HepG2 (cell line): Measurements from ENCODE around the gene NUPR2. TPM values are rescaled to one million over a fixed set of nuclear protein-coding genes. Genes with fewer than 3 reads are reported as not detected.
A peak's percentile ranks its signal among the peaks of the same experiment; 100 is the strongest.

Experiments
- ATF7 ChIP-seq, 2 experiments: fragments of 450-650 bp in 1 of 2; sonication (generic) in 1 of 2; formaldehyde crosslinking in 1 of 2; IDR thresholded peaks; 2 replicates each; pipeline versions ENCODE4 v1.4.0 to v1.6.1; 2016 to 2020; ENCODE audit warnings: antibody characterized with exemption in 1 of 2, mild to moderate bottlenecking in 1 of 2, missing genetic modification reagents in 1 of 2
- ATM ChIP-seq: fragments of 450-650 bp; IDR thresholded peaks from 2 replicates; pipeline ENCODE4 v1.7.1; 2017; ENCODE audit warnings: mild to moderate bottlenecking, borderline replicate concordance
- CHD4 ChIP-seq: fragments of 200-600 bp; sonication (generic); IDR thresholded peaks from 2 replicates; pipeline ENCODE4 v1.7.0; 2017; ENCODE audit warnings: mild to moderate bottlenecking, low read length, borderline replicate concordance
- GMEB1 ChIP-seq: sonication (generic); formaldehyde crosslinking; IDR thresholded peaks from 2 replicates; pipeline ENCODE4 v1.5.1; 2020; ENCODE audit warnings: missing genetic modification reagents, mild to moderate bottlenecking, borderline replicate concordance
- HES4 ChIP-seq: sonication (generic); formaldehyde crosslinking; IDR thresholded peaks from 2 replicates; pipeline ENCODE4 v1.9.0; 2021; ENCODE audit warnings: mild to moderate bottlenecking, missing genetic modification reagents, borderline replicate concordance
- NR2F2 ChIP-seq: IDR thresholded peaks from 2 replicates; pipeline ENCODE4 v1.6.1; 2012; ENCODE audit warnings: low read depth, inconsistent platforms, borderline replicate concordance
- NR3C1 ChIP-seq: sonication (generic); formaldehyde crosslinking; IDR thresholded peaks from 2 replicates; pipeline ENCODE4 v1.4.0; 2020; ENCODE audit warnings: missing genetic modification reagents
- SOX5 ChIP-seq: IDR thresholded peaks from 2 replicates; pipeline ENCODE4 v1.6.1; 2016; ENCODE audit warnings: borderline replicate concordance
- SP5 ChIP-seq: IDR thresholded peaks from 2 replicates; pipeline ENCODE4 v1.6.1; 2016; ENCODE audit warnings: low read depth, borderline replicate concordance
- YEATS2 ChIP-seq: sonication (generic); formaldehyde crosslinking; IDR thresholded peaks from 2 replicates; pipeline ENCODE4 v1.4.0; 2020; ENCODE audit warnings: missing genetic modification reagents, borderline replicate concordance
- ZBTB7A ChIP-seq: sonication (generic); formaldehyde crosslinking; IDR thresholded peaks from 2 replicates; pipeline ENCODE4 v1.8.0; 2022; ENCODE audit warnings: mild to moderate bottlenecking, missing genetic modification reagents
- ZMYM4 ChIP-seq: sonication (generic); formaldehyde crosslinking; IDR thresholded peaks from 2 replicates; pipeline ENCODE4 v1.8.1; 2023; ENCODE audit warnings: mild to moderate bottlenecking, missing genetic modification reagents
- ZNF143 ChIP-seq: sonication (generic); formaldehyde crosslinking; IDR thresholded peaks from 2 replicates; pipeline ENCODE4 v1.4.0; 2020; ENCODE audit warnings: missing genetic modification reagents
- ZNF180 ChIP-seq: sonication (generic); formaldehyde crosslinking; IDR thresholded peaks from 2 replicates; pipeline ENCODE4 v1.4.0; 2020; ENCODE audit warnings: low read depth, missing genetic modification reagents, borderline replicate concordance
- ZNF569 ChIP-seq: sonication (generic); formaldehyde crosslinking; IDR thresholded peaks from 2 replicates; pipeline ENCODE4 v1.5.0; 2020; ENCODE audit warnings: mild to moderate bottlenecking, missing genetic modification reagents, moderate library complexity, borderline replicate concordance
- ZNF816 ChIP-seq: sonication (generic); formaldehyde crosslinking; IDR thresholded peaks from 2 replicates; pipeline ENCODE4 v1.8.0; 2022; ENCODE audit warnings: missing genetic modification reagents, mild to moderate bottlenecking, borderline replicate concordance
- ZNF839 ChIP-seq: sonication (generic); formaldehyde crosslinking; IDR thresholded peaks from 2 replicates; pipeline ENCODE4 v1.4.0; 2020; ENCODE audit warnings: missing genetic modification reagents, mild to moderate bottlenecking, borderline replicate concordance
- polyA plus RNA-seq, 8 experiments: library from polyadenylated mRNA; depleted of rRNA in 3 of 8; stranded (reverse) in 7 of 8; unstranded in 1 of 8; fragments of >200 nt; fragmentation: Illumina TruSeq in 4 of 8; extraction: Trizol in 4 of 8; gene quantifications; 2 replicates each; pipeline versions ENCODE4 v1.2.1 to v1.2.3, GENCODE V29; 2011 to 2016; ENCODE audit warnings: low read depth in 4 of 8, missing spikeins in 1 of 8, mixed read lengths in 1 of 8; ENCODE audit not compliant: insufficient read depth in 1 of 8
- total RNA-seq, 5 experiments: library from RNA; depleted of rRNA; stranded (reverse); fragments of >200 nt; fragmentation: Illumina TruSeq; extraction: Trizol; gene quantifications; 2 replicates each; pipeline ENCODE4 v1.2.3, GENCODE V29; 2016; ENCODE audit warnings: low read depth in 1 of 5
- TF ChIP-seq, protein P1 (sequence below): sonication (generic); formaldehyde crosslinking; IDR thresholded peaks from 2 replicates; pipeline ENCODE4 v1.4.0; 2020; ENCODE audit warnings: missing genetic modification reagents, borderline replicate concordance
- TF ChIP-seq, protein P2 (sequence below): sonication (generic); formaldehyde crosslinking; IDR thresholded peaks from 2 replicates; pipeline ENCODE4 v1.9.0; 2021; ENCODE audit warnings: missing genetic modification reagents, borderline replicate concordance
- TF ChIP-seq, protein P3 (sequence below), 2 experiments: sonication (generic) in 1 of 2; formaldehyde crosslinking in 1 of 2; IDR thresholded peaks; 2 replicates each; pipeline versions ENCODE4 v1.4.0 to v1.6.1; 2018 to 2020; ENCODE audit warnings: missing genetic modification reagents in 2 of 2, borderline replicate concordance in 1 of 2, low read depth in 1 of 2, mild to moderate bottlenecking in 1 of 2, missing biosample characterization in 1 of 2

Gene NUPR2
- total and polyA plus RNA-seq, 2 of the 13 experiments (the other 11 are each of a cell fraction or from before 2014, with no cell fraction given): not detected

DNA sequence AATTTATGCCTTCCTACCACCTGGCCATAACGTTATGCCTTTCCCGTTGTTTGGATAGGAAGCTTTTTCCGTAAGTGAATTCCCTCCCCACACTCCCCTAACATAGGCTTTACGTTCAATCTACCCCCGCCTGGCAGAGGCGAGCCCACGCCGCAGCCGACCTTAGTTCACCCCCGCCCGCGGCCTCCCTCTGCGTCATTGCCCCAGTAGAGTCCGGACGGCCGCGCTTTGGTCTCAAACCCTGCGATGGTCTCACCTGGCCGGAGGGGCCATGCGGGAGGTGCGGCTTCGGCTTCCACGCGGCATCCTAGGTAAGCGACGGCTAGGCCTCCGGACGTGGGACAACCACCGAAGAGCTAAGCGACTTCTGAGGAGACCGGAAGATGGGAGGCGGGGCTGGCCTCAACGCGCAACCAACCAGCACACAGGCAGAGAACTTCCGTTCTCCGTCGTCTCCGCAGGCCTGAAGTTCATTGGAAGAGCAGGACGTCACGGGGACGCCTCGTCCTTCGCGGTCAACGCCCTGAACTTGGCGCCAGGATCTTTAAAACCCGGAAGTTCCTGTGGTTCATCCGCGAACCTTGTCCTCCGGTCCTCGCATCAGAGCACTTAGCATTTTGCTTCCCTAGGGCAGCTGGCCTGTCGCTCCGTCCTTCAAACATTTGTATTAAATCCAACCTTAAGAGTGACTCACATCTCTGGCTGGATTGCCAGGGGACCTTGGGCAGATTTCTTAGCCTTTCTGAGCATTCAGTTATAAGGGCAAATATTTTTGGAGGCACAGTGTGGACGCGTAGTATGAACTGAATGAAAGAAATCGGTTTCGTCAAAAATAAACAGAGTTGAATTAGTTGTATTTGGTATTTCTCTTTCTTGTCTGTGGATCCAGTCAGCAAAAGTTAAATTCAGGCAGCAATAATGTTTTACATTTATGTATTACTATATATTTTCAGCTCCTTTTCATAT is 9.8 kb downstream of the NUPR2 start, which contains the start of gene CHCHD2 (continued):
- TF ChIP-seq ZBTB7A (CRISPR knock-in tag) (no peak), ATF7 (IDR thresholded peaks at IDR 0.05) (no peak), ATF7 (CRISPR knock-in tag; IDR thresholded peaks at IDR 0.05) (no peak), ZMYM4 (CRISPR knock-in tag) (peak; percentile 95), ZNF569 (no peak), ZNF180 (CRISPR knock-in tag) (no peak), CHD4 (no peak), HES4 (CRISPR knock-in tag) (no peak), NR3C1 (CRISPR knock-in tag) (no peak), ZNF839 (CRISPR knock-in tag) (peak; percentile 84; the same call in 1 of the 2 replicates), ZNF143 (peak; percentile 26; the same call in 1 of the 2 replicates), SP5 (CRISPR knock-in tag) (0 out of 2 replicates have a peak, but pooled peaks have one; percentile 16), GMEB1 (CRISPR knock-in tag) (peak; percentile 89), YEATS2 (CRISPR knock-in tag) (peak; percentile 96), ATM (no peak), SOX5 (CRISPR knock-in tag) (0 out of 2 replicates have a peak, but pooled peaks have one; percentile 10), ZNF816 (CRISPR knock-in tag) (peak; percentile 73; the same call in 1 of the 2 replicates), NR2F2 (no peak; the same call in 1 of the 2 replicates)
- TF ChIP-seq, protein P1, sequence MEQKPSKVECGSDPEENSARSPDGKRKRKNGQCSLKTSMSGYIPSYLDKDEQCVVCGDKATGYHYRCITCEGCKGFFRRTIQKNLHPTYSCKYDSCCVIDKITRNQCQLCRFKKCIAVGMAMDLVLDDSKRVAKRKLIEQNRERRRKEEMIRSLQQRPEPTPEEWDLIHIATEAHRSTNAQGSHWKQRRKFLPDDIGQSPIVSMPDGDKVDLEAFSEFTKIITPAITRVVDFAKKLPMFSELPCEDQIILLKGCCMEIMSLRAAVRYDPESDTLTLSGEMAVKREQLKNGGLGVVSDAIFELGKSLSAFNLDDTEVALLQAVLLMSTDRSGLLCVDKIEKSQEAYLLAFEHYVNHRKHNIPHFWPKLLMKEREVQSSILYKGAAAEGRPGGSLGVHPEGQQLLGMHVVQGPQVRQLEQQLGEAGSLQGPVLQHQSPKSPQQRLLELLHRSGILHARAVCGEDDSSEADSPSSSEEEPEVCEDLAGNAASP (CRISPR knock-in tag): peak; percentile 50; the same call in 1 of the 2 replicates
- TF ChIP-seq, protein P2, sequence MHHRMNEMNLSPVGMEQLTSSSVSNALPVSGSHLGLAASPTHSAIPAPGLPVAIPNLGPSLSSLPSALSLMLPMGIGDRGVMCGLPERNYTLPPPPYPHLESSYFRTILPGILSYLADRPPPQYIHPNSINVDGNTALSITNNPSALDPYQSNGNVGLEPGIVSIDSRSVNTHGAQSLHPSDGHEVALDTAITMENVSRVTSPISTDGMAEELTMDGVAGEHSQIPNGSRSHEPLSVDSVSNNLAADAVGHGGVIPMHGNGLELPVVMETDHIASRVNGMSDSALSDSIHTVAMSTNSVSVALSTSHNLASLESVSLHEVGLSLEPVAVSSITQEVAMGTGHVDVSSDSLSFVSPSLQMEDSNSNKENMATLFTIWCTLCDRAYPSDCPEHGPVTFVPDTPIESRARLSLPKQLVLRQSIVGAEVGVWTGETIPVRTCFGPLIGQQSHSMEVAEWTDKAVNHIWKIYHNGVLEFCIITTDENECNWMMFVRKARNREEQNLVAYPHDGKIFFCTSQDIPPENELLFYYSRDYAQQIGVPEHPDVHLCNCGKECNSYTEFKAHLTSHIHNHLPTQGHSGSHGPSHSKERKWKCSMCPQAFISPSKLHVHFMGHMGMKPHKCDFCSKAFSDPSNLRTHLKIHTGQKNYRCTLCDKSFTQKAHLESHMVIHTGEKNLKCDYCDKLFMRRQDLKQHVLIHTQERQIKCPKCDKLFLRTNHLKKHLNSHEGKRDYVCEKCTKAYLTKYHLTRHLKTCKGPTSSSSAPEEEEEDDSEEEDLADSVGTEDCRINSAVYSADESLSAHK: no peak
- TF ChIP-seq, protein P3, sequence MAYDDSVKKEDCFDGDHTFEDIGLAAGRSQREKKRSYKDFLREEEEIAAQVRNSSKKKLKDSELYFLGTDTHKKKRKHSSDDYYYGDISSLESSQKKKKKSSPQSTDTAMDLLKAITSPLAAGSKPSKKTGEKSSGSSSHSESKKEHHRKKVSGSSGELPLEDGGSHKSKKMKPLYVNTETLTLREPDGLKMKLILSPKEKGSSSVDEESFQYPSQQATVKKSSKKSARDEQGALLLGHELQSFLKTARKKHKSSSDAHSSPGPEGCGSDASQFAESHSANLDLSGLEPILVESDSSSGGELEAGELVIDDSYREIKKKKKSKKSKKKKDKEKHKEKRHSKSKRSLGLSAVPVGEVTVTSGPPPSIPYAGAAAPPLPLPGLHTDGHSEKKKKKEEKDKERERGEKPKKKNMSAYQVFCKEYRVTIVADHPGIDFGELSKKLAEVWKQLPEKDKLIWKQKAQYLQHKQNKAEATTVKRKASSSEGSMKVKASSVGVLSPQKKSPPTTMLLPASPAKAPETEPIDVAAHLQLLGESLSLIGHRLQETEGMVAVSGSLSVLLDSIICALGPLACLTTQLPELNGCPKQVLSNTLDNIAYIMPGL (CRISPR knock-in tag; IDR thresholded peaks at IDR 0.05; ENCODE audit: borderline replicate concordance in 1 of 2, low read depth in 1 of 2): peak in 1 of 2 experiments; percentile 79
